Prostate gland (tissue), 2 donors: ENCODE data around the gene SCAMP1.
A peak's percentile ranks its signal among the peaks of the same experiment; 100 is the strongest.

Source experiments
- POLR2A ChIP-seq: fragments of 450-650 bp; IDR thresholded peaks from one replicate; pipeline ENCODE4 v1.6.1; 2016; ENCODE audit warnings: antibody characterized with exemption, mild to moderate bottlenecking
- TF ChIP-seq, protein P1 (sequence below), 4 experiments: fragments of 200-600 bp in 2 of 4; fragments of 450-650 bp in 2 of 4; sonication (generic) in 2 of 4; IDR thresholded peaks; 1 replicate in 3 of 4; 2 replicates in 1 of 4; pipeline ENCODE4 v1.5.1; 2016 to 2019; ENCODE audit warnings: antibody characterized with exemption in 4 of 4, mild to moderate bottlenecking in 2 of 4, moderate library complexity in 2 of 4

GRCh38 chr5:78320401-78320800, 40.0 kb upstream of the SCAMP1 start:
- TF ChIP-seq, protein P1, sequence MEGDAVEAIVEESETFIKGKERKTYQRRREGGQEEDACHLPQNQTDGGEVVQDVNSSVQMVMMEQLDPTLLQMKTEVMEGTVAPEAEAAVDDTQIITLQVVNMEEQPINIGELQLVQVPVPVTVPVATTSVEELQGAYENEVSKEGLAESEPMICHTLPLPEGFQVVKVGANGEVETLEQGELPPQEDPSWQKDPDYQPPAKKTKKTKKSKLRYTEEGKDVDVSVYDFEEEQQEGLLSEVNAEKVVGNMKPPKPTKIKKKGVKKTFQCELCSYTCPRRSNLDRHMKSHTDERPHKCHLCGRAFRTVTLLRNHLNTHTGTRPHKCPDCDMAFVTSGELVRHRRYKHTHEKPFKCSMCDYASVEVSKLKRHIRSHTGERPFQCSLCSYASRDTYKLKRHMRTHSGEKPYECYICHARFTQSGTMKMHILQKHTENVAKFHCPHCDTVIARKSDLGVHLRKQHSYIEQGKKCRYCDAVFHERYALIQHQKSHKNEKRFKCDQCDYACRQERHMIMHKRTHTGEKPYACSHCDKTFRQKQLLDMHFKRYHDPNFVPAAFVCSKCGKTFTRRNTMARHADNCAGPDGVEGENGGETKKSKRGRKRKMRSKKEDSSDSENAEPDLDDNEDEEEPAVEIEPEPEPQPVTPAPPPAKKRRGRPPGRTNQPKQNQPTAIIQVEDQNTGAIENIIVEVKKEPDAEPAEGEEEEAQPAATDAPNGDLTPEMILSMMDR (IDR thresholded peaks at IDR 0.05): peak in 2 of 4 experiments; percentile 53 to 62
- TF ChIP-seq POLR2A: no peak
